Measurements from ENCODE around the gene SPC25. TPM values are rescaled to one million over a fixed set of nuclear protein-coding genes. Genes with fewer than 3 reads are reported as not detected.

SPC25 gene
- total RNA-seq, 1 experiment from 2014 or later, result 29.8 TPM

GRCh38 chr2:168843253-168843652, 47.0 kb downstream of the SPC25 start:
- ATAC-seq (no peak), DNase-seq (ENCODE audit: low read depth, low spot score) (no peak)
- ChIA-PET RAD21 (ENCODE audit: low non-redundant PET in 1 of 2, low total read pairs in 2 of 2, uncharacterized antibody in 2 of 2, unreplicated experiment in 2 of 2) (no interaction called here), CTCF (no interaction called here), POLR2A (no interaction called here)
- Histone ChIP-seq H2AFZ (ENCODE audit: low read depth, low read length, poor library complexity, severe bottlenecking) (no peak overlapping the region), H4K20me1 (ENCODE audit: insufficient read depth) (no peaks in the 10 kb centered on the region), H3K9me3 (ENCODE audit: control insufficient read depth in 1 of 2, insufficient read depth in 1 of 2, low read depth in 1 of 2, low read length in 2 of 2) (no peaks in the 10 kb centered on the region), H3K36me3 (ENCODE audit: control insufficient read depth in 1 of 2, insufficient read depth in 2 of 2, low read length in 2 of 2) (no peaks in the 10 kb centered on the region), H3K4me3 (replicated peaks in 1 of 2; ENCODE audit: low read depth in 1 of 2, low read length in 2 of 2) (no peak overlapping the region), H3K9me2 (ENCODE audit: insufficient read depth) (no peaks in the 10 kb centered on the region), H3K27ac (ENCODE audit: low read depth, low read length) (no peak overlapping the region), H3K9ac (ENCODE audit: low read length) (no peak overlapping the region), H3K4me2 (ENCODE audit: low read length) (no peak overlapping the region), H3K27me3 (ENCODE audit: insufficient read depth, low read length) (no peaks in the 10 kb centered on the region), H3K79me2 (ENCODE audit: insufficient read depth, low read length) (no peaks in the 10 kb centered on the region), H3K4me1 (ENCODE audit: control insufficient read depth in 1 of 2, insufficient read depth in 2 of 2, low read length in 2 of 2) (no peaks in the 10 kb centered on the region)
- intact Hi-C loops (cut with micrococcal nuclease), result no loop called here
- no peak for TF ChIP-seq SP1 (IDR thresholded peaks at IDR 0.05; ENCODE audit: low read depth)
- no peak for TF ChIP-seq REST (IDR thresholded peaks at IDR 0.05; ENCODE audit: low read depth)
- TF ChIP-seq SRF (IDR thresholded peaks at IDR 0.05; ENCODE audit: low read depth), result no peak
- no peak for TF ChIP-seq POLR2A (IDR thresholded peaks at IDR 0.05; ENCODE audit: borderline replicate concordance, extremely low read depth, insufficient read depth, insufficient read length)
- TF ChIP-seq CBX3 (IDR thresholded peaks at IDR 0.05; ENCODE audit: low read depth), result no peak
- TF ChIP-seq JUND (IDR thresholded peaks at IDR 0.05), result no peak
- no peak for TF ChIP-seq EZH2phosphoT487 (IDR thresholded peaks at IDR 0.05; ENCODE audit: borderline replicate concordance)
- no peak for TF ChIP-seq EZH2 (IDR thresholded peaks at IDR 0.05)
- TF ChIP-seq ZBTB33 (IDR thresholded peaks at IDR 0.05; ENCODE audit: extremely low read depth, insufficient replicate concordance, low read length), result no peak
- TF ChIP-seq ELF1 (IDR thresholded peaks at IDR 0.05; ENCODE audit: borderline replicate concordance, low read depth), result no peak
- BruUV-seq (replicated peaks), result no TSS peak

Measured in HCT116 (cell line).